ENCODE data around the gene UBXN4. TPM values are rescaled to one million over a fixed set of nuclear protein-coding genes. Genes with fewer than 3 reads are reported as not detected.

The UBXN4 gene
- total and polyA plus RNA-seq, 2 donors (not counting 1 experiment from before 2014, with no cell fraction given) = 41.7 to 113 TPM

DNA sequence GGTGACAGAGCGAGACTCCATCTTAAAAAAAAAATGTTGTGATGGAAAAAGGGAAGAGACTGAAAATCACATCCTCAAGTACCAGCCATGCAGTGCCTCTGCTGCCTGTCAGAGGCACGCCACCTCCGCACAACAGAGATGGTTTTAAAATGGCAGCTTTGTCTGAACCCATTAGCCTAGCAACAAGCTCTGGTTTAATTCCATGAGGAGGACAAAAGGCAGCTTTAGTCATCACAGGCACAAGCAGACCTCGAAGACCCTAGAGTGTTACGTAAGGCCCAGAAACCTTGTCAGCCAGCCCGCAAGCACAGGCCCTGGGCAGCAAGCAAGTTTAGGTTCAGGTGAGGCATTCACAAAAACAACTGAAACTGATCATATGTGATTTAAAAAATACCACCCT is 84.9 kb downstream of the UBXN4 start:
- Histone ChIP-seq H3K27ac (ENCODE audit: low read length in 2 of 2) (no peak overlapping the region), H3K36me3 (replicated peaks in 1 of 2; ENCODE audit: control extremely low read depth in 1 of 2, control insufficient read depth in 1 of 2, extremely low read depth in 1 of 2, insufficient read depth in 2 of 2, low read length in 1 of 2) (no peaks in the 10 kb centered on the region), H3K4me3 (ENCODE audit: control extremely low read depth in 1 of 5, extremely low read depth in 1 of 5, insufficient read depth in 1 of 5, low read depth in 2 of 5, low read length in 4 of 5) (no peak overlapping the region), H3K79me2 (ENCODE audit: control insufficient read depth, insufficient read depth, low read length) (no peaks in the 10 kb centered on the region), H3K4me1 (ENCODE audit: control insufficient read depth in 2 of 2, insufficient read depth in 2 of 2, low read length in 2 of 2) (no peaks in the 10 kb centered on the region), H3K27me3 (replicated peaks in 1 of 4; ENCODE audit: control extremely low read depth in 1 of 4, control insufficient read depth in 3 of 4, insufficient read depth in 4 of 4, low read length in 3 of 4) (no peaks in the 10 kb centered on the region), H3K9me3 (ENCODE audit: control extremely low read depth in 1 of 3, control insufficient read depth in 2 of 3, insufficient read depth in 1 of 3, low read length in 2 of 3) (peaks cover 0 to 14% (median 10%) of the 10 kb centered on the region in 3 donors), H4K20me1 (ENCODE audit: control insufficient read depth, insufficient read depth, low read length, poor library complexity, severe bottlenecking) (no peaks in the 10 kb centered on the region), H3K4me2 (replicated peaks; ENCODE audit: low read depth, low read length, poor library complexity, severe bottlenecking) (no peak overlapping the region), H3K9ac (ENCODE audit: low read length) (no peak overlapping the region), H2AFZ (ENCODE audit: insufficient read depth, low read depth, low read length, poor library complexity, severe bottlenecking) (no peak overlapping the region)
- Mint-ChIP-seq H3K4me1 (no peaks in the 10 kb centered on the region), H3K27ac (no peak overlapping the region), H3K9me3 (ENCODE audit: insufficient read depth) (peaks cover 12% of the 10 kb centered on the region), H3K27me3 (peaks cover 3% of the 10 kb centered on the region), H3K4me3 (no peak overlapping the region)
- ATAC-seq (ENCODE audit: low read depth) (no peak), DNase-seq (no peak)
- TF ChIP-seq, protein P1, sequence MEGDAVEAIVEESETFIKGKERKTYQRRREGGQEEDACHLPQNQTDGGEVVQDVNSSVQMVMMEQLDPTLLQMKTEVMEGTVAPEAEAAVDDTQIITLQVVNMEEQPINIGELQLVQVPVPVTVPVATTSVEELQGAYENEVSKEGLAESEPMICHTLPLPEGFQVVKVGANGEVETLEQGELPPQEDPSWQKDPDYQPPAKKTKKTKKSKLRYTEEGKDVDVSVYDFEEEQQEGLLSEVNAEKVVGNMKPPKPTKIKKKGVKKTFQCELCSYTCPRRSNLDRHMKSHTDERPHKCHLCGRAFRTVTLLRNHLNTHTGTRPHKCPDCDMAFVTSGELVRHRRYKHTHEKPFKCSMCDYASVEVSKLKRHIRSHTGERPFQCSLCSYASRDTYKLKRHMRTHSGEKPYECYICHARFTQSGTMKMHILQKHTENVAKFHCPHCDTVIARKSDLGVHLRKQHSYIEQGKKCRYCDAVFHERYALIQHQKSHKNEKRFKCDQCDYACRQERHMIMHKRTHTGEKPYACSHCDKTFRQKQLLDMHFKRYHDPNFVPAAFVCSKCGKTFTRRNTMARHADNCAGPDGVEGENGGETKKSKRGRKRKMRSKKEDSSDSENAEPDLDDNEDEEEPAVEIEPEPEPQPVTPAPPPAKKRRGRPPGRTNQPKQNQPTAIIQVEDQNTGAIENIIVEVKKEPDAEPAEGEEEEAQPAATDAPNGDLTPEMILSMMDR (IDR thresholded peaks at IDR 0.05) = no peak
- no peak for TF ChIP-seq EZH2 (IDR thresholded peaks at IDR 0.05; ENCODE audit: borderline replicate concordance, insufficient read depth, low read depth, low read length, poor library complexity, severe bottlenecking)
- POLR2A ChIA-PET = no interaction called here
- CTCF ChIA-PET = no interaction called here
- intact Hi-C loops (cut with micrococcal nuclease) = no loop called here
- WGBS (ENCODE audit: insufficient coverage) = 94% methylated on average over 4 of the region's 6 CpGs

DNA sequence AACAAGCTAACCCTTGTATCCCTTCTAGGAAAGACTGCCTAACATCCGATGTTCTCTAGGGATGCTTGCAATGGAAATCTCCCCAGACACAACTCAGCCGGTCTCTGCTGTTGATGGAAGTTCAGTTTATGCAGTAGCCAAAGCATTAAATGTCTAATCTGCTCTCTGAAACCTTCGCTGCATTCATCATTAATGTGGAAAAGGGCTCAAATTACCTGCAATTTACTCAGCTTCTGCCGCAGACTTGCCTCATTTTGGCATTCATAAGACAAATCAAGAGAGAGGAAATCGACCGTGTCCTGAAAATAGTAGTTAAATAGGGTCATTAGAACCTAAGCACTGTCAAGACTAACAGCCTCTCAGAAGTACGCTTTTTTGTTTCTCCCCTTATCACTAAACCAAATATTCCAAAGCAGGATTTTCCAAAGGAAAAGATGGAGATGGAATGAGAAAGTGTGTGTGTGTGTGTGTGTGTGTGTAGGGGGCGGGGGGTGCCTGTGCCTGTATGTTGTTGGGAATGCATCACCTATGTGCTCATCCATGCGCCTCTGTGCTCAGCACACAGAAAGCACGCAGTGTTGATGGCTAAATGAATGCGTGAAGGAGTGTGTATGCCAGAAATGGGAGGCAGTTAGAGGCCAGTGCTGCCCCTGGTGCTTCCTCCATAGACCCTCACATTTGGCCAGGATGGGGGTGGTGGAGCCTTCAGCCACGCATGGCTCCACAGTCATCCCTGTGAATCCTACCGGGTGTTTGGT is 87.9 kb downstream of the UBXN4 start:
- H3K9me3 ChIP-seq (ENCODE audit: control extremely low read depth in 1 of 3, control insufficient read depth in 2 of 3, insufficient read depth in 1 of 3, low read length in 2 of 3) = no peaks in the 10 kb centered on the region
- WGBS (ENCODE audit: insufficient coverage) = 88% methylated on average over 8 of the region's 13 CpGs
- H4K20me1 ChIP-seq (ENCODE audit: control insufficient read depth, insufficient read depth, low read length, poor library complexity, severe bottlenecking) = no peaks in the 10 kb centered on the region
- H2AFZ ChIP-seq (ENCODE audit: insufficient read depth, low read depth, low read length, poor library complexity, severe bottlenecking) = no peak overlapping the region
- no peaks in the 10 kb centered on the region for H3K27me3 ChIP-seq (replicated peaks in 1 of 4; ENCODE audit: control extremely low read depth in 1 of 4, control insufficient read depth in 3 of 4, insufficient read depth in 4 of 4, low read length in 3 of 4)
- H3K4me3 ChIP-seq (ENCODE audit: control extremely low read depth in 1 of 5, extremely low read depth in 1 of 5, insufficient read depth in 1 of 5, low read depth in 2 of 5, low read length in 4 of 5) = no peak overlapping the region
- ATAC-seq (ENCODE audit: low read depth) (no peak), DNase-seq (no peak)
- H3K79me2 ChIP-seq (ENCODE audit: control insufficient read depth, insufficient read depth, low read length) = no peaks in the 10 kb centered on the region
- no peaks in the 10 kb centered on the region for H3K4me1 ChIP-seq (ENCODE audit: control insufficient read depth in 2 of 2, insufficient read depth in 2 of 2, low read length in 2 of 2)
- ChIA-PET CTCF (no interaction called here), POLR2A (no interaction called here)
- no peak overlapping the region for H3K27ac ChIP-seq (ENCODE audit: low read length in 2 of 2)
- H3K36me3 ChIP-seq (replicated peaks in 1 of 2; ENCODE audit: control extremely low read depth in 1 of 2, control insufficient read depth in 1 of 2, extremely low read depth in 1 of 2, insufficient read depth in 2 of 2, low read length in 1 of 2) = no peaks in the 10 kb centered on the region
- no peaks in the 10 kb centered on the region for H3K9me3 Mint-ChIP-seq (ENCODE audit: insufficient read depth)
- no peak overlapping the region for H3K9ac ChIP-seq (ENCODE audit: low read length)
- H3K4me2 ChIP-seq (replicated peaks; ENCODE audit: low read depth, low read length, poor library complexity, severe bottlenecking) = no peak overlapping the region
- no peak overlapping the region for H3K27ac Mint-ChIP-seq
- no peaks in the 10 kb centered on the region for H3K4me1 Mint-ChIP-seq
- H3K27me3 Mint-ChIP-seq = peaks cover 3% of the 10 kb centered on the region
- no peak for TF ChIP-seq EZH2 (IDR thresholded peaks at IDR 0.05; ENCODE audit: borderline replicate concordance, insufficient read depth, low read depth, low read length, poor library complexity, severe bottlenecking)
- TF ChIP-seq, protein P1 (IDR thresholded peaks at IDR 0.05) = no peak
- no peak overlapping the region for H3K4me3 Mint-ChIP-seq
- intact Hi-C loops (cut with micrococcal nuclease) = no loop called here
